ENCODE data around the gene CES4A. TPM values are rescaled to one million over a fixed set of nuclear protein-coding genes. Genes with fewer than 3 reads are reported as not detected.

CES4A gene
- polyA plus RNA-seq, 1 experiment = 4.5 TPM

GRCh38 chr16:67053767-67054334 lies 65.5 kb downstream of the CES4A start:
- no peak overlapping the region for H3K4me3 ChIP-seq (ENCODE audit: low read depth, low read length)
- ChIA-PET CTCF (interaction anchor here (0.6 to 2.3 kb wide), 5 partner anchors 9 to 637 kb away, joined by 3 to 6 read pairs (median 5); no protein-coding TSS in a partner anchor), POLR2A (no interaction called here)
- TF ChIP-seq CTCF (IDR thresholded peaks at IDR 0.05; ENCODE audit: insufficient read depth, low read depth, low read length) = no peak
- no peak for DNase-seq (ENCODE audit: low read depth)
- H3K27me3 ChIP-seq (ENCODE audit: control insufficient read depth, insufficient read depth, low read length) = no peaks in the 10 kb centered on the region
- H3K36me3 ChIP-seq (ENCODE audit: control insufficient read depth, insufficient read depth, low read length) = peaks cover 2% of the 10 kb centered on the region; the same call in 1 of the 2 replicates

- Histone ChIP-seq H3K4me3 (ENCODE audit: low read depth, low read length) (no peak overlapping the region), H3K27me3 (ENCODE audit: control insufficient read depth, insufficient read depth, low read length) (no peaks in the 10 kb centered on the region), H3K36me3 (ENCODE audit: control insufficient read depth, insufficient read depth, low read length) (peaks cover 2% of the 10 kb centered on the region; the same call in 1 of the 2 replicates)
- CTCF ChIA-PET = interaction anchor here (1.1 to 1.8 kb wide), 3 partner anchors 10 to 100 kb away, joined by 3 to 6 read pairs (median 5); no protein-coding TSS in a partner anchor
- no peak for TF ChIP-seq CTCF (IDR thresholded peaks at IDR 0.05; ENCODE audit: insufficient read depth, low read depth, low read length)
- POLR2A ChIA-PET = no interaction called here
- no peak for DNase-seq (ENCODE audit: low read depth)
Observed at GRCh38 chr16:67054901-67055300, 66.5 kb downstream of the CES4A start.

- Histone ChIP-seq H3K36me3 (ENCODE audit: control insufficient read depth, insufficient read depth, low read length) (peaks cover 2% of the 10 kb centered on the region; the same call in 1 of the 2 replicates), H3K27me3 (ENCODE audit: control insufficient read depth, insufficient read depth, low read length) (no peaks in the 10 kb centered on the region), H3K4me3 (ENCODE audit: low read depth, low read length) (no peak overlapping the region)
- CTCF ChIA-PET = interaction anchor here (0.7 to 1.1 kb wide), 2 partner anchors 9 to 100 kb away, joined by 3 read pairs; no protein-coding TSS in a partner anchor
- TF ChIP-seq CTCF (IDR thresholded peaks at IDR 0.05; ENCODE audit: insufficient read depth, low read depth, low read length) = no peak
- POLR2A ChIA-PET = no interaction called here
- DNase-seq (ENCODE audit: low read depth) = peak; percentile 92
Observed at GRCh38 chr16:67055712-67056487, 67.5 kb downstream of the CES4A start.

Small RNAs within 50 kb of the gene (small RNA-seq; reads per million reads assigned to genes)
- not detected for gene RN7SL543P (ENCODE audit: insufficient read length, low read depth, low replicate concordance)

Other genes starting within 250 kb of the CES4A start
- 82.0 and 82.8 TPM in 2 replicates for gene DYNC1LI2, start 237.0 kb upstream of the CES4A start, polyA plus RNA-seq (2011; rRNA removed)
- gene TERB1, start 187.0 kb upstream of the CES4A start, polyA plus RNA-seq (2011; rRNA removed) = 0.07 TPM in 1 of 2 replicates, not detected in the other
- 27.3 and 43.6 TPM in 2 replicates for gene NAE1, start 157.6 kb upstream of the CES4A start, polyA plus RNA-seq (2011; rRNA removed)
- gene CA7, start 144.2 kb upstream of the CES4A start, polyA plus RNA-seq (2011; rRNA removed) = not detected in 2 replicates
- gene PDP2, start 108.1 kb upstream of the CES4A start, polyA plus RNA-seq (2011; rRNA removed) = 8.1 and 10.3 TPM in 2 replicates
- gene CDH16, start 69.7 kb upstream of the CES4A start, polyA plus RNA-seq (2011; rRNA removed) = not detected in 2 replicates
- gene RRAD, start 63.1 kb upstream of the CES4A start, polyA plus RNA-seq (2011; rRNA removed) = 1.8 and 3.8 TPM in 2 replicates
- gene CIAO2B, start 54.2 kb upstream of the CES4A start, polyA plus RNA-seq (2011; rRNA removed) = 155 and 171 TPM in 2 replicates
- gene CES2, start 53.1 kb upstream of the CES4A start, polyA plus RNA-seq (2011; rRNA removed) = 23.8 and 33.3 TPM in 2 replicates
- gene CES3, start 27.3 kb upstream of the CES4A start, polyA plus RNA-seq (2011; rRNA removed) = 0.07 and 0.13 TPM in 2 replicates
- 14.7 and 28.4 TPM in 2 replicates for gene CBFB, start 40.6 kb downstream of the CES4A start, polyA plus RNA-seq (2011; rRNA removed)
- gene PHAF1, start 121.4 kb downstream of the CES4A start, polyA plus RNA-seq (2011; rRNA removed) = 20.8 and 27.7 TPM in 2 replicates
- 25.7 and 34.9 TPM in 2 replicates for gene B3GNT9, start 162.4 kb downstream of the CES4A start, polyA plus RNA-seq (2011; rRNA removed)
- gene TRADD, start 171.3 kb downstream of the CES4A start, polyA plus RNA-seq (2011; rRNA removed) = 11.1 and 18.6 TPM in 2 replicates
- gene FBXL8, start 171.4 kb downstream of the CES4A start, polyA plus RNA-seq (2011; rRNA removed) = 4.1 and 5.7 TPM in 2 replicates
- gene HSF4, start 176.2 kb downstream of the CES4A start, polyA plus RNA-seq (2011; rRNA removed) = 3.2 and 4.1 TPM in 2 replicates
- gene NOL3, start 181.9 kb downstream of the CES4A start, polyA plus RNA-seq (2011; rRNA removed) = 12.7 and 14.7 TPM in 2 replicates
- 8.7 and 13.1 TPM in 2 replicates for gene MATCAP1, start 195.4 kb downstream of the CES4A start, polyA plus RNA-seq (2011; rRNA removed)
- gene EXOC3L1, start 201.5 kb downstream of the CES4A start, polyA plus RNA-seq (2011; rRNA removed) = not detected in 2 replicates
- gene E2F4, start 203.6 kb downstream of the CES4A start, polyA plus RNA-seq (2011; rRNA removed) = 49.9 and 83.2 TPM in 2 replicates
- gene ELMO3, start 210.5 kb downstream of the CES4A start, polyA plus RNA-seq (2011; rRNA removed) = 0.56 and 0.97 TPM in 2 replicates
- gene TMEM208, start 238.5 kb downstream of the CES4A start, polyA plus RNA-seq (2011; rRNA removed) = 64.2 and 79.7 TPM in 2 replicates